Measurements from ENCODE around the gene PRDM12. TPM values are rescaled to one million over a fixed set of nuclear protein-coding genes. Genes with fewer than 3 reads are reported as not detected.

Gene PRDM12
- total and polyA plus RNA-seq, 7 donors: 0.03 to 0.17 (median 0.06) TPM; not detected in 4

GRCh38 chr9:130651221-130651620 is 13.2 kb upstream of the PRDM12 start:
- Histone ChIP-seq H3K27ac (no peak overlapping the region), H3K27me3 (ENCODE audit: insufficient read depth in 3 of 3, low read length in 2 of 3) (peaks cover 0 to 23% (median 2%) of the 10 kb centered on the region in 3 donors), H3K36me3 (ENCODE audit: insufficient read depth in 1 of 2, low read depth in 1 of 2) (no peaks in the 10 kb centered on the region), H3K4me1 (no peaks in the 10 kb centered on the region), H3K9me3 (no peaks in the 10 kb centered on the region), H3K4me3 (no peak overlapping the region)
- TF ChIP-seq, protein P1, sequence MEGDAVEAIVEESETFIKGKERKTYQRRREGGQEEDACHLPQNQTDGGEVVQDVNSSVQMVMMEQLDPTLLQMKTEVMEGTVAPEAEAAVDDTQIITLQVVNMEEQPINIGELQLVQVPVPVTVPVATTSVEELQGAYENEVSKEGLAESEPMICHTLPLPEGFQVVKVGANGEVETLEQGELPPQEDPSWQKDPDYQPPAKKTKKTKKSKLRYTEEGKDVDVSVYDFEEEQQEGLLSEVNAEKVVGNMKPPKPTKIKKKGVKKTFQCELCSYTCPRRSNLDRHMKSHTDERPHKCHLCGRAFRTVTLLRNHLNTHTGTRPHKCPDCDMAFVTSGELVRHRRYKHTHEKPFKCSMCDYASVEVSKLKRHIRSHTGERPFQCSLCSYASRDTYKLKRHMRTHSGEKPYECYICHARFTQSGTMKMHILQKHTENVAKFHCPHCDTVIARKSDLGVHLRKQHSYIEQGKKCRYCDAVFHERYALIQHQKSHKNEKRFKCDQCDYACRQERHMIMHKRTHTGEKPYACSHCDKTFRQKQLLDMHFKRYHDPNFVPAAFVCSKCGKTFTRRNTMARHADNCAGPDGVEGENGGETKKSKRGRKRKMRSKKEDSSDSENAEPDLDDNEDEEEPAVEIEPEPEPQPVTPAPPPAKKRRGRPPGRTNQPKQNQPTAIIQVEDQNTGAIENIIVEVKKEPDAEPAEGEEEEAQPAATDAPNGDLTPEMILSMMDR (IDR thresholded peaks at IDR 0.05): no peak
- intact Hi-C loops (cut with DNase I): no loop called here
- ATAC-seq: no peak
- WGBS, 3 donors: 73 to 83% (median 81%) methylated on average over 15 of the region's 15 CpGs
- DNase-seq: no peak

DNA sequence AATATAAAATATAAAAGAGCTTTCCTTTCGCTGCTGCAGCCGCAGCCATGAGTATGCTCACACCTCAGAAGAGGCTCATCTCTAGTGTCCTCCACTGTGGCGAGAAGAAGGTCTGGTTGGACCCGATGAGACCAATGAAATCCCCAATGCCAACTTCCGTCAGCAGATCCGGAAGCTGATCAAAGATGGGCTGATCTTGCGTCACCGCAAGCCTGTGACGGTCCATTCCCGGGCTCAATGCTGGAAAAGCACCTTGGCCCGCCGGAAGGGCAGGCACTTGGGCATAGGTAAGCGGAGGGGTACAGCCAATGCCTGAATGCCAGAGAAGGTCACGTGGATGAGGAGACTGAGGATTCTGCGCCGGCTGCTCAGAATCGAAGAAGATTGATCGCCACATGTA is 12.6 kb upstream of the PRDM12 start:
- Histone ChIP-seq H3K27me3 (ENCODE audit: insufficient read depth in 3 of 3, low read length in 2 of 3) (peaks cover 0 to 28% (median 2%) of the 10 kb centered on the region in 3 donors), H3K27ac (no peak overlapping the region), H3K9me3 (no peaks in the 10 kb centered on the region), H3K4me1 (no peaks in the 10 kb centered on the region), H3K4me3 (no peak overlapping the region), H3K36me3 (ENCODE audit: insufficient read depth in 1 of 2, low read depth in 1 of 2) (no peaks in the 10 kb centered on the region)
- TF ChIP-seq, protein P1 (IDR thresholded peaks at IDR 0.05): no peak
- intact Hi-C loops (cut with DNase I): no loop called here
- DNase-seq (no peak), ATAC-seq (no peak)
- 89 to 94% (median 92%) methylated on average over 18 of the region's 18 CpGs for WGBS, 3 donors

DNA sequence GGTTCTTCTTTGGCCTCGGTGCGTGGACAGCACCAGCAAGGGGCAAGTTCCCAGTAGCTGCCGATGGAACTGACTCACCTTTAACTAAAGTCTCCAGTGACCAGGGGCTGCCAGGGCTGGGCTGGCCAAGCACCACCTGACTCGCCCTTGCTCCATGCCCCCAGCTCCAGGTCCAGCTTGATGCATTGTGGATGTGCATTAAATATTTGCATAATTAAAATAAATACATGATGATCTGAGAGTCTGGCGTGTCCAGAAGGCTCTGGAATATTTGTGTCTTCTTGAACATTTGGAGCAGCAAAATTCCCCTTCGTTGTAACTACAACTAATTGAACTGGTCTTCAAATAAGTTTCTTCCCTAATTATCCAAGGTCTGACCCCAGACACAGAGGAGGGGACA is 9.5 kb upstream of the PRDM12 start:
- no peaks in the 10 kb centered on the region for H3K9me3 ChIP-seq
- TF ChIP-seq, protein P1 (IDR thresholded peaks at IDR 0.05): no peak
- no peak overlapping the region for H3K4me3 ChIP-seq
- 66 to 68% (median 68%) methylated on average over 6 of the region's 6 CpGs for WGBS, 3 donors
- no peaks in the 10 kb centered on the region for H3K4me1 ChIP-seq
- DNase-seq (no peak), ATAC-seq (no peak)
- intact Hi-C loops (cut with DNase I): no loop called here
- no peaks in the 10 kb centered on the region for H3K36me3 ChIP-seq (ENCODE audit: insufficient read depth in 1 of 2, low read depth in 1 of 2)
- H3K27me3 ChIP-seq (ENCODE audit: insufficient read depth in 3 of 3, low read length in 2 of 3): peaks cover 7 to 47% (median 17%) of the 10 kb centered on the region in 3 donors
- no peak overlapping the region for H3K27ac ChIP-seq

- Histone ChIP-seq H3K27me3 (ENCODE audit: insufficient read depth in 3 of 3, low read length in 2 of 3) (peaks cover 7 to 85% (median 43%) of the 10 kb centered on the region in 3 donors), H3K27ac (no peak overlapping the region), H3K4me3 (no peak overlapping the region), H3K36me3 (ENCODE audit: insufficient read depth in 1 of 2, low read depth in 1 of 2) (no peaks in the 10 kb centered on the region), H3K4me1 (peaks cover 18% of the 10 kb centered on the region), H3K9me3 (no peaks in the 10 kb centered on the region)
- TF ChIP-seq, protein P1 (IDR thresholded peaks at IDR 0.05): no peak
- 11 to 19% (median 19%) methylated on average over 42 to 52 of the region's 52 CpGs for WGBS, 3 donors
- ATAC-seq (no peak), DNase-seq (no peak)
- intact Hi-C loops (cut with DNase I): no loop called here
Measured at GRCh38 chr9:130658893-130659698, 5.3 kb upstream of the PRDM12 start.
